ENCODE data around the gene CHMP4B.

Gene CHMP4B

GRCh38 chr20:33817411-33817810 lies 6.3 kb downstream of the CHMP4B start:
- TF ChIP-seq MYC (IDR thresholded peaks at IDR 0.05; ENCODE audit: low read depth, low read length) = no peak
- H3K4me3 ChIP-seq (ENCODE audit: low read depth, low read length) = no peak overlapping the region
- DNase-seq (ENCODE audit: low read depth) = no peak

GRCh38 chr20:33819456-33819855 lies 8.3 kb downstream of the CHMP4B start:
- no peak for TF ChIP-seq MAX (IDR thresholded peaks at IDR 0.05; ENCODE audit: low read depth, low read length)
- TF ChIP-seq CTCF (IDR thresholded peaks at IDR 0.05; ENCODE audit: low read depth, low read length) = no peak
- no peak for TF ChIP-seq POLR2A (IDR thresholded peaks at IDR 0.05; ENCODE audit: extremely low read depth, insufficient read length)
- TF ChIP-seq MYC (IDR thresholded peaks at IDR 0.05; ENCODE audit: low read depth, low read length) = no peak
- DNase-seq (ENCODE audit: low read depth) = no peak
- H3K4me3 ChIP-seq (ENCODE audit: low read depth, low read length) = no peak overlapping the region

- TF ChIP-seq MYC (IDR thresholded peaks at IDR 0.05; ENCODE audit: low read depth, low read length) = no peak
- no peak for TF ChIP-seq POLR2A (IDR thresholded peaks at IDR 0.05; ENCODE audit: extremely low read depth, insufficient read length)
- TF ChIP-seq CTCF (IDR thresholded peaks at IDR 0.05; ENCODE audit: low read depth, low read length) = no peak
- no peak for TF ChIP-seq MAX (IDR thresholded peaks at IDR 0.05; ENCODE audit: low read depth, low read length)
- H3K4me3 ChIP-seq (ENCODE audit: low read depth, low read length) = no peak overlapping the region
- no peak for DNase-seq (ENCODE audit: low read depth)
These were observed 9.2 kb downstream of the CHMP4B start for GRCh38 chr20:33820362-33820761.

- TF ChIP-seq POLR2A (IDR thresholded peaks at IDR 0.05; ENCODE audit: extremely low read depth, insufficient read length) (no peak), MAX (IDR thresholded peaks at IDR 0.05; ENCODE audit: low read depth, low read length) (no peak)
- H3K4me3 ChIP-seq (ENCODE audit: low read depth, low read length) = no peak overlapping the region
- DNase-seq (ENCODE audit: low read depth) = no peak
These were observed 10.2 kb downstream of the CHMP4B start for GRCh38 chr20:33821270-33821836.

GRCh38 chr20:33822423-33822822 lies 11.3 kb downstream of the CHMP4B start:
- no peak for DNase-seq (ENCODE audit: low read depth)

GRCh38 chr20:33822991-33823390 lies 11.8 kb downstream of the CHMP4B start:
- TF ChIP-seq POLR2A (IDR thresholded peaks at IDR 0.05; ENCODE audit: extremely low read depth, insufficient read length) = no peak
- no peak for TF ChIP-seq MYC (IDR thresholded peaks at IDR 0.05; ENCODE audit: low read depth, low read length)
- DNase-seq (ENCODE audit: low read depth) = no peak
- H3K4me3 ChIP-seq (ENCODE audit: low read depth, low read length) = no peak overlapping the region

More at GRCh38 chr20:33822423-33822822, 11.3 kb downstream of the CHMP4B start:
- TF ChIP-seq CTCF (IDR thresholded peaks at IDR 0.05; ENCODE audit: low read depth, low read length) (no peak), MAX (IDR thresholded peaks at IDR 0.05; ENCODE audit: low read depth, low read length) (no peak), POLR2A (IDR thresholded peaks at IDR 0.05; ENCODE audit: extremely low read depth, insufficient read length) (no peak), MYC (IDR thresholded peaks at IDR 0.05; ENCODE audit: low read depth, low read length) (no peak)
- H3K4me3 ChIP-seq (ENCODE audit: low read depth, low read length) = no peak overlapping the region

GRCh38 chr20:33824852-33825251 lies 13.7 kb downstream of the CHMP4B start:
- H3K4me3 ChIP-seq (ENCODE audit: low read depth, low read length) = no peak overlapping the region
- TF ChIP-seq POLR2A (IDR thresholded peaks at IDR 0.05; ENCODE audit: extremely low read depth, insufficient read length) = no peak
- no peak for TF ChIP-seq MAX (IDR thresholded peaks at IDR 0.05; ENCODE audit: low read depth, low read length)
- TF ChIP-seq CTCF (IDR thresholded peaks at IDR 0.05; ENCODE audit: low read depth, low read length) = no peak
- no peak for TF ChIP-seq MYC (IDR thresholded peaks at IDR 0.05; ENCODE audit: low read depth, low read length)
- DNase-seq (ENCODE audit: low read depth) = no peak
